Stimulated activated naive CD8-positive, alpha-beta T cell treated with anti-CD3 and anti-CD28 coated beads, Interleukin-15, amount 100 ng/mL, for 72 hours (primary cell): ENCODE data around the gene PHF24.

Experiments used
- ATAC-seq: fragments of 150-1000 bp; cut with Tn5 transposase; 2 replicates; pipeline ENCODE4 v1.10.0; 2021; ENCODE audit warnings: mild to moderate bottlenecking, moderate library complexity
- DNase-seq, 2 donors: peaks; one replicate each; pipeline ENCODE4 v3.0.0; 2021 to 2022
- H3K27ac Mint-ChIP-seq, 2 donors: one replicate each; pipeline ENCODE4 v1.8.0; 2022; ENCODE audit warnings: mild to moderate bottlenecking in 2 of 2, mixed read lengths in 2 of 2, moderate library complexity in 2 of 2
- H3K27me3 Mint-ChIP-seq: one replicate; pipeline ENCODE4 v1.8.0; 2022; ENCODE audit warnings: mixed read lengths
- H3K4me1 Mint-ChIP-seq: one replicate; pipeline ENCODE4 v1.8.0; 2022; ENCODE audit warnings: mild to moderate bottlenecking, mixed read lengths
- H3K4me3 Mint-ChIP-seq, 2 donors: one replicate each; pipeline ENCODE4 v1.8.0; 2022; ENCODE audit warnings: mild to moderate bottlenecking in 2 of 2, mixed read lengths in 2 of 2, moderate library complexity in 1 of 2
- H3K9me3 Mint-ChIP-seq, 2 donors: one replicate each; pipeline ENCODE4 v1.8.0; 2022; ENCODE audit warnings: mixed read lengths in 2 of 2

The PHF24 gene

GRCh38 chr9:34989946-34990635, 32.0 kb downstream of the PHF24 start:
- H3K27me3 Mint-ChIP-seq: no peaks in the 10 kb centered on the region
- DNase-seq (peak in 1 of 2 donors; percentile 33), ATAC-seq (no peak)
- peaks cover 88% of the 10 kb centered on the region for H3K4me1 Mint-ChIP-seq
- H3K4me3 Mint-ChIP-seq: peak overlapping the region; percentile 85 to 91
- no peaks in the 10 kb centered on the region for H3K9me3 Mint-ChIP-seq
- peak overlapping the region; percentile 29 to 55 for H3K27ac Mint-ChIP-seq

- DNase-seq (no peak), ATAC-seq (no peak)
- Mint-ChIP-seq H3K4me3 (peak overlapping the region; percentile 74 to 85), H3K27me3 (no peaks in the 10 kb centered on the region), H3K4me1 (peaks cover 85% of the 10 kb centered on the region), H3K27ac (peak overlapping the region; percentile 34 to 72), H3K9me3 (no peaks in the 10 kb centered on the region)
Measured at GRCh38 chr9:34990908-34991606, 33.0 kb downstream of the PHF24 start.

DNA sequence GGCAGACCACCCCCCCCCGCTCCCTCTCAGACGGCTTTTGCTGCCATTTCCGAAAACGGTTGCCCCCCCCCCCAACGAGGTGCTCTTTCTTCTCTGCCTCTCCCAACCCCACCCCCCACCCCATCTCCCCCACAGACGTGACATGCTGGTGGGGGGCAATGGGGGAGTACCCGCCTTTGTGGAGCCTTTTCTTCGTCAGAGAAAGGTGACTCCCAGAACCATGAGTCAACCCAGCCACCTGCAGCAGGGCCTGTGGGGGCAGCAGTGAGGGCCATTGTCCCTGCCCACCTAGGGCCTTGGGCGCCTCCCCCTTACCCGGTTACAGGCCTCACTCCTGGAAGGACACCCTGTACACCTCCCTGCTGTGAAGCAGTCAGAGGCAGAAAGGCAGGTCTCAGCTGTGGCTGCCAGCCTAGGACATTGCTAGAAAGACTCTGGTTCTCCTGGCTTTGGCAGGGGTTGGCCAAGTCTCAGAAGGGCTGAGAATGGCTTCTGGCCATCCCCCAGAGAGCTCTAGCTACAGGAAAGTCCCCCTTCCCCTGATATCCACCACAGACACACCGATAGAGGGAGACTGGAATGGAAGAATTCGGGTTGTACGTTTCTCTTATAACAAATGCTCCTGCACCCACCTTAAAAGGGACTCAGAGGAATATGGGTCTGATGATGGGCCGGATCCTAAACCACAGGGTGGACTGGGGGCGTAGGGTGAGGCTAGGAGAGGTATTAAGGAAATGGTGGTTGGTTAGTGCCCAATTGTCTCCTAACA, 33.7 kb downstream of the PHF24 start:
- H3K4me3 Mint-ChIP-seq: peak overlapping the region; percentile 57 to 75
- ATAC-seq (peak; percentile 8), DNase-seq (peak; percentile 40 to 61)
- H3K4me1 Mint-ChIP-seq: peaks cover 81% of the 10 kb centered on the region
- H3K27ac Mint-ChIP-seq: peak overlapping the region; percentile 85
- H3K27me3 Mint-ChIP-seq: no peaks in the 10 kb centered on the region
- no peaks in the 10 kb centered on the region for H3K9me3 Mint-ChIP-seq

DNA sequence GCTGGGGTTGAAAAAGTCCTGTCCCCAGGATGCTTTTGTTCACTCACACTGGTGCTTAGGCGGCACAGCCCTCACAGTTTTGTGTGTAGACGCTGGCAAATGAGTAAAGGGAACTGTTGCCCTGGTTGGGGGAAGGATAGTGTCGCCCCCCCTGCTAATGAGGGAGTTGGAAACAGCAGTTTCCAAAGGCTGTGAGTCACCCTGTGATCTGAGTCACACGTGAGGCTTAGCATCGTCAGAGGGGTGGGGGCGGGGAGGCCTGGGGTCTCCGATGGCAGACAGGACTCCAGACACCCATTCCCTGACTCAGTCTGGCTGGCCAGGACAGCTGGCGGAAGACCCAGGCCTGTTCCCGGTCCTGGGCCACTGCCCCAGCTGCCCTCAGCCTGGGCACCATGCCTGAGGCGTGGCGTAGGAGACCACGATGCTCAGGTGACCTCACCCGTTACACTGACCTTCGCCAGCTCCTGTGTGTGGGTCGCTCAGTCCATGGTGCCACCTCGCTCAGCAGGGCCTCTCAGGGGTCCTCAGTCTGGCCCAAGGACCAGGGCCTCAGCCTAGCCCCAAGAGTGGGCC, 34.4 kb downstream of the PHF24 start:
- peak overlapping the region; percentile 57 to 75 for H3K4me3 Mint-ChIP-seq
- peak; percentile 33 for ATAC-seq

GRCh38 chr9:34993502-34994259, 35.6 kb downstream of the PHF24 start:
- no peak for ATAC-seq
- Mint-ChIP-seq H3K9me3 (no peaks in the 10 kb centered on the region), H3K4me3 (peak overlapping the region in 1 of 2 donors; percentile 53), H3K4me1 (peaks cover 80% of the 10 kb centered on the region), H3K27ac (peak overlapping the region in 1 of 2 donors; percentile 87), H3K27me3 (no peaks in the 10 kb centered on the region)
- no peak for DNase-seq

More for the DNA sequence above, 34.4 kb downstream of the PHF24 start:
- H3K27me3 Mint-ChIP-seq: no peaks in the 10 kb centered on the region
- peak; percentile 41 to 67 for DNase-seq
- peak overlapping the region in 1 of 2 donors; percentile 88 for H3K27ac Mint-ChIP-seq
- H3K9me3 Mint-ChIP-seq: no peaks in the 10 kb centered on the region
- H3K4me1 Mint-ChIP-seq: peaks cover 81% of the 10 kb centered on the region

DNA sequence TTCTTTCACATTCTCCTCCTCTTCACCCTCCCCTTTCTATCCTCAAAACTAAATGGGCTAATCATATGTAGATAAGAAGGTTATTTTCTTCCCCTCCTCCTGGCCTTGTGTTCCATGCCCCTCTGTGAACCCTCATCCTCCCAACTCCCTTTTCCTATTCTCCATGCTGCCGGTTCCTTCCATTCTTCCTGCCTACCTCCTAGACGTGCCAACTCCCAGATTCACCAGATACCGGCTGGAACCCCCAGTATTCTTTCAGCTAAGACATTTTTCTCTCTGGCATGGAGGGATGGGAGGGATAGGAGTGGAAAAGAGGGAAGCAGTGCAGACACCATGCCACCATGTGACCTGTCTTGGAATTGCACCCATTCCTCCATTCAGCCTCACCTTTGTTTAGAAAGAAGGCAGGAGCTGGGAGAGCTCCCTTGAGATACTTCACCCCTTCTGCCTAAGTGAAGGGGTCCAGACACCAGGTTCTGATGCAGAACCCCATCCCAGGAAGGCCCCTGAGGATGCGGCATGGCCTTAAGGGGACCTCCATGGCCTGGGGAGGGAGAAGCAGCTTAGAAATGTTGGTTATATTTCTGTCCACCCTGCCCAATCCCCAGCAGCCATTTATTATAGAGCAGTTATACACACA, 36.3 kb downstream of the PHF24 start:
- H3K27me3 Mint-ChIP-seq: no peaks in the 10 kb centered on the region
- peak overlapping the region in 1 of 2 donors; percentile 28 for H3K27ac Mint-ChIP-seq
- no peak overlapping the region for H3K4me3 Mint-ChIP-seq
- no peak for ATAC-seq
- no peak for DNase-seq
- no peaks in the 10 kb centered on the region for H3K9me3 Mint-ChIP-seq
- H3K4me1 Mint-ChIP-seq: peaks cover 77% of the 10 kb centered on the region

DNA sequence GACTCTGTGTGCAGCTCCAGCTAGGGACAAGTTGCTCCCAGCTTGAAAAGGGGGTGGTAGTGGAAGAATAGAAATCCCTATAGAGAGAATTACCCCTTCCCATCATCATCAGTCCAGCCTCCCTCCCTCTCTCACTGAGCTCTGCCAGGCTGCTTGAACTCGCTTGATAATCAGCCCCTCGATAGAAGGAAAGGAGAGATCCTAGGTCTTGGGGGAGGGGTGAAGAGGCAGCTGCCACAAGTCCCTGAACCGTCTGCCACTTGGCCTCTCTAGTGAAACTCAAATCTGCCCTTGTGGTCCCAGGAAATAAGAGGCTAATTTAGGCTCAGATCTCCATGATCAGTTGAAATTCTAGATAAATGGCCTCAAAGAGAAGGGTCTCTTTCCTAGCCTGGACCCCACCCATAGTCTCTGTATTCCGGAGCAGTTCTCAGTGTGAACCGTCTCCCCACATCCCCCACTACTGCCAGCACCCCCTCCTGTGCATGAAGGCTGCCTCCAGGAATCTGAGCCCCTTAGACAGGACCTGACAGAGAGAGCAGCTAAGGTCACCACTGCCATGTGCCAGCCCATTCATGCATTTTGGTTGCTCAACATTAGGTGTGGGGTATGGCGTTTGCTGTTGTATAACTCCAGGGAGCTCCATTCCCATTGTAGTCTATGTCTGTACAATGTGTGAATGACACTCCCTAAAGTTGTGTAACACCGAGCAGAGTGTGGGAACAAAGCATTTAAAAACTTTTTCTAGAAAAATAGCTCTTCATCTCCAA, 37.0 kb downstream of the PHF24 start:
- no peaks in the 10 kb centered on the region for H3K27me3 Mint-ChIP-seq
- DNase-seq (no peak), ATAC-seq (no peak)
- H3K4me1 Mint-ChIP-seq: peaks cover 76% of the 10 kb centered on the region
- no peaks in the 10 kb centered on the region for H3K9me3 Mint-ChIP-seq
- H3K4me3 Mint-ChIP-seq: no peak overlapping the region
- no peak overlapping the region for H3K27ac Mint-ChIP-seq

DNA sequence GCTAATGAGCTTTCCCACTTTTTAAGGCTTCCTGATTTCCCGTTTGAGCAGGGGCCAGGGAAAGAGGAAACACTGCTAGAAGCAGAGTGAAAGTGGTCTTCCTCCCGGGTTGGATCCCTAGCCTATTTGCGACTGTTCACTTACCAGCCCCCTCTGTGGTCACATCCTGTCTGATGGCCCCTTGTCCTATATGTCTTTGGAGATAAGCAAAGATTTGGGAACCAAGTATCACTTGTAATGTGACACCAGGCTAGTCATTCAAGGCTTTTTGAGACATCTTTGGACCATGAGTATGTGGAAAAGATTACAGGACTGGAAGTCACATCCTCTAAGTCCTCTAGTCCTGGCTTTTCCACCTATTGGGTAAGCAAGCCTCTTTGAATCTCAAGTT, 37.6 kb downstream of the PHF24 start:
- Mint-ChIP-seq H3K27me3 (no peaks in the 10 kb centered on the region), H3K4me1 (peaks cover 71% of the 10 kb centered on the region), H3K9me3 (no peaks in the 10 kb centered on the region), H3K4me3 (no peak overlapping the region), H3K27ac (no peak overlapping the region)
- ATAC-seq (no peak), DNase-seq (no peak)

- H3K27me3 Mint-ChIP-seq: no peaks in the 10 kb centered on the region
- H3K27ac Mint-ChIP-seq: no peak overlapping the region
- peaks cover 71% of the 10 kb centered on the region for H3K4me1 Mint-ChIP-seq
- H3K4me3 Mint-ChIP-seq: no peak overlapping the region
- H3K9me3 Mint-ChIP-seq: no peaks in the 10 kb centered on the region
- ATAC-seq (no peak), DNase-seq (no peak)
Measured at GRCh38 chr9:34996181-34996904, 38.3 kb downstream of the PHF24 start.

DNA sequence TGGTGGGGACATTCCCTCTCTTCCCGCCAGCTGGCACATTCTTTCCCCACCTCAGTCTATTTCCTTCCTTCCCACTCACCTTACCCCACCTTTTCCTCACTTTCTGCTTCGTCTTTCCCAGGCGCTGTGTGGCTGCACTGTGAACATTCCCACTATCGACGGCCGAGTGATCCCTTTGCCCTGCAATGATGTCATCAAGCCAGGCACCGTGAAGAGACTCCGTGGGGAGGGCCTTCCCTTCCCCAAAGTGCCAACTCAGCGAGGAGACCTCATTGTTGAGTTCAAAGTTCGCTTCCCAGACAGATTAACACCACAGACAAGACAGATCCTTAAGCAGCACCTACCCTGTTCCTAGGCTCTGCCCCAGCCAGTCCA, 38.8 kb downstream of the PHF24 start:
- Mint-ChIP-seq H3K4me1 (peaks cover 71% of the 10 kb centered on the region), H3K27me3 (no peaks in the 10 kb centered on the region), H3K27ac (peak overlapping the region in 1 of 2 donors; percentile 2), H3K9me3 (no peaks in the 10 kb centered on the region), H3K4me3 (no peak overlapping the region)
- DNase-seq: no peak
- ATAC-seq: no peak

- Mint-ChIP-seq H3K4me1 (peaks cover 71% of the 10 kb centered on the region), H3K27ac (peak overlapping the region in 1 of 2 donors; percentile 2), H3K4me3 (peak overlapping the region in 1 of 2 donors; percentile 32), H3K9me3 (no peaks in the 10 kb centered on the region), H3K27me3 (no peaks in the 10 kb centered on the region)
- DNase-seq: no peak
- ATAC-seq: no peak
Measured at GRCh38 chr9:34997379-34997781, 39.3 kb downstream of the PHF24 start.

DNA sequence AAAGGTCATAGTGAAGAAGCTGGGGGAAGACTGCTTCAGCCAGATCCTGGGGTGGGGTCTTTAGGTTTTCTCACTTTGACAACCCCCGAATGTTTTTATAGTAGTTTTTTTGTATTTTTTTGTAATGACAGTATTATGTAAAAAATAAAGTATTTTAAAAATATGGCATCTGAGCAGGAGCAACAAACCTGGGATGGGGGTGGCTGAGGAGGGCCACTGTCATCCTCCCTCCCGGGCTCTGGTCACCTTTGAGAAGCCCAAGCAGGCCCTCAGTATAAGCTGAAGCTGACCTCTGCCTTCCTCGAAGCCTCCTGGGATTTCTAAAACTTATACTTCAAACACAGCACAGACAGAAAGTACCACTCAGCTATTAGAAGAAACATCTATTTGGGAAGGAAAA, 40.2 kb downstream of the PHF24 start:
- peak overlapping the region; percentile 12 to 22 for H3K27ac Mint-ChIP-seq
- peaks cover 67% of the 10 kb centered on the region for H3K4me1 Mint-ChIP-seq
- no peaks in the 10 kb centered on the region for H3K27me3 Mint-ChIP-seq
- no peak for ATAC-seq
- H3K4me3 Mint-ChIP-seq: no peak overlapping the region
- DNase-seq: no peak
- H3K9me3 Mint-ChIP-seq: no peaks in the 10 kb centered on the region

- Mint-ChIP-seq H3K4me3 (no peak overlapping the region), H3K9me3 (no peaks in the 10 kb centered on the region), H3K4me1 (peaks cover 54% of the 10 kb centered on the region), H3K27me3 (no peaks in the 10 kb centered on the region), H3K27ac (no peak overlapping the region)
- ATAC-seq (no peak), DNase-seq (no peak)
Measured at GRCh38 chr9:34999576-34999975, 41.5 kb downstream of the PHF24 start.
